ENCODE data around the gene ATP1B2. TPM values are rescaled to one million over a fixed set of nuclear protein-coding genes. Genes with fewer than 3 reads are reported as not detected.

The ATP1B2 gene
- total and polyA plus RNA-seq, 9 of the 15 experiments (the other 6 are each of a cell fraction or from before 2014, with no cell fraction given): 0.23 to 6.0 (median 0.99) TPM

GRCh38 chr17:7685533-7686221 lies 35.0 kb downstream of the ATP1B2 start (continued):
- TF ChIP-seq CBX3 (IDR thresholded peaks at IDR 0.05; ENCODE audit: borderline replicate concordance in 1 of 2, low read length in 2 of 2) (no peak), BCL6 (CRISPR knock-in tag; IDR thresholded peaks at IDR 0.05) (no peak), ILK (tag; IDR thresholded peaks at IDR 0.05; ENCODE audit: borderline replicate concordance, low read depth) (no peak), TEAD1 (CRISPR knock-in tag; IDR thresholded peaks at IDR 0.05) (peak in 1 of 2 experiments; percentile 82; a peak in 2 of 4 replicates), ZNF699 (CRISPR knock-in tag; IDR thresholded peaks at IDR 0.05; ENCODE audit: insufficient replicate concordance) (no peak), XRCC3 (IDR thresholded peaks at IDR 0.05) (no peak), ETS2 (tag; IDR thresholded peaks at IDR 0.05; ENCODE audit: borderline replicate concordance, poor library complexity, severe bottlenecking) (no peak), TBL1XR1 (IDR thresholded peaks at IDR 0.05; ENCODE audit: low read length in 2 of 2) (peak; percentile 4 to 56; a peak in 1 of 4 replicates), CBX1 (IDR thresholded peaks at IDR 0.05; ENCODE audit: low read depth) (no peak), RB1 (IDR thresholded peaks at IDR 0.05; ENCODE audit: low read depth) (0 out of 2 replicates have a peak, but pooled peaks have one; percentile 34), CBFA2T2 (conservative IDR thresholded peaks at IDR 0.05) (no peak), TAF15 (IDR thresholded peaks at IDR 0.05; ENCODE audit: low read depth, low read length) (no peak), XRCC4 (IDR thresholded peaks at IDR 0.05; ENCODE audit: extremely low read depth, insufficient read depth, insufficient read length) (no peak), CCNT2 (IDR thresholded peaks at IDR 0.05; ENCODE audit: borderline replicate concordance, extremely low read depth, insufficient read length, low read depth, low read length) (peak; percentile 45), ZC3H11A (IDR thresholded peaks at IDR 0.05; ENCODE audit: low read depth, low read length) (no peak), NR4A1 (CRISPR knock-in tag; IDR thresholded peaks at IDR 0.05) (no peak), NR4A1 (tag; IDR thresholded peaks at IDR 0.05) (peak; percentile 83), NCOR1 (IDR thresholded peaks at IDR 0.05) (0 out of 2 replicates have a peak, but pooled peaks have one; percentile 3)
